Right lobe of liver (tissue), 4 donors: ENCODE measurements around the gene POLR1A.

Source experiments
- POLR2A ChIP-seq: fragments of 450-650 bp; IDR thresholded peaks from one replicate; pipeline ENCODE4 v1.6.1; 2017; ENCODE audit warnings: antibody characterized with exemption, mild to moderate bottlenecking
- TF ChIP-seq, protein P1 (sequence below), 4 donors: fragments of 200-600 bp in 3 of 4; fragments of 450-650 bp in 1 of 4; IDR thresholded peaks; one replicate each; pipeline versions ENCODE4 v1.5.1 to v1.8.0; 2016 to 2022; ENCODE audit warnings: antibody characterized with exemption in 4 of 4, mild to moderate bottlenecking in 2 of 4
- donor health status: DM: no; HTN: no; CAD: no.
- donor health status: DM: no; HTN: no; CAD: no.
- donor health status: DM: no; HTN: yes; CAD: no.

DNA sequence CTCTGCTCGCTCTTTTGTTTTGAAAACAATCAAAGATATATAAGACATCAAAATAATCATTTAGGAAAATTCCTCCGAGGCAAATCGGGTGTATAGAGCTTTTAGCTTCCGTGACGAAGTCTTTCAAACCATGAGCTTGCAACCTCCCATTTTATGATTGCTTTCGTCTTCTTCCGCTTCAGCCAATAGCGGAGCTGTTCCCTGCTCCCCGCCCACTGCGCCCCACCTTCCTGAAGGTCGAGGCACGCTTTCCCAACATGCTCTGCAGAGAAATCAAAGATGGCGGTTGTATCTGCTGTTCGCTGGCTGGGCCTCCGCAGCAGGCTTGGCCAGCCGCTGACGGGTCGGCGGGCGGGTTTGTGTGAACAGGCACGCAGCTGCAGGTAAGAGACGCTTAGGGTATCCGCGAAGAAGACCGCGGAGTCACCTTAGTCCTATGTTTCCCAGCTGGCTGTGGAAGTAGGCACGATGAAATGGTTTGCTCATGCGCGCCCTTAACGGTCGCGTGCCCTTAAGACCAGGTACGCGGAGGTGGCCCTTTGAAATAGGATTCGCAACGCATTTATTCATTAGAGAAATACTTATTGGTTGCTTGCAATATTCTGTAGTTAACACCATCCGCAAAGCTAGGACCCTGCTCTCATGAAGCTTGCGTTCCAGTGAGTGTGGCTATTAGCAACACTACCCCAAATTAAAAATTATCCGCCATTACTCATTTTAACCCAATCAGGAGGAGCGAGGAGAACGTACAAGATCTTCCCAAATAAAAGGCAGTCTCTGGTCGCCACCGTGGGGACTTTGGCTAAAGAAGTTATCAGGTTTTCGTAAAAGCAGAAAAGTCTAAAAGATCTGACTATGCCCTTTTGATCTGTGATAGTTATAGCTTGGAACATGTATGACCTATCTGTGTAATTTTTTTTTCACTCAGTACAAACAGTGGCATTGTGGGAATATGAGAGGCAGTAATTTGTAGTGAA, 571 bp upstream of the POLR1A start, which contains the start of gene PTCD3:
- TF ChIP-seq, protein P1, sequence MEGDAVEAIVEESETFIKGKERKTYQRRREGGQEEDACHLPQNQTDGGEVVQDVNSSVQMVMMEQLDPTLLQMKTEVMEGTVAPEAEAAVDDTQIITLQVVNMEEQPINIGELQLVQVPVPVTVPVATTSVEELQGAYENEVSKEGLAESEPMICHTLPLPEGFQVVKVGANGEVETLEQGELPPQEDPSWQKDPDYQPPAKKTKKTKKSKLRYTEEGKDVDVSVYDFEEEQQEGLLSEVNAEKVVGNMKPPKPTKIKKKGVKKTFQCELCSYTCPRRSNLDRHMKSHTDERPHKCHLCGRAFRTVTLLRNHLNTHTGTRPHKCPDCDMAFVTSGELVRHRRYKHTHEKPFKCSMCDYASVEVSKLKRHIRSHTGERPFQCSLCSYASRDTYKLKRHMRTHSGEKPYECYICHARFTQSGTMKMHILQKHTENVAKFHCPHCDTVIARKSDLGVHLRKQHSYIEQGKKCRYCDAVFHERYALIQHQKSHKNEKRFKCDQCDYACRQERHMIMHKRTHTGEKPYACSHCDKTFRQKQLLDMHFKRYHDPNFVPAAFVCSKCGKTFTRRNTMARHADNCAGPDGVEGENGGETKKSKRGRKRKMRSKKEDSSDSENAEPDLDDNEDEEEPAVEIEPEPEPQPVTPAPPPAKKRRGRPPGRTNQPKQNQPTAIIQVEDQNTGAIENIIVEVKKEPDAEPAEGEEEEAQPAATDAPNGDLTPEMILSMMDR (IDR thresholded peaks at IDR 0.05), result no peak
- TF ChIP-seq POLR2A, result peak; percentile 62
